Colon (tissue), 2 donors: ENCODE measurements around the gene PRPSAP1.
"Not testable (repeated sequence)": the region's sequence is repeated elsewhere in the genome, so short reads cannot be mapped to it uniquely, and the experiment has no call there.

Source experiments
- FAIRE-seq: peaks from 2 replicates; lab custom pipeline; 2012; peaks lifted over from hg19 to GRCh38; lab: Jason Lieb, UNC
- donor health status: control.
- donor health status: control.

PRPSAP1 gene

GRCh38 chr17:76277300-76278267 is 76.1 kb downstream of the PRPSAP1 start:
- FAIRE-seq = no peak

GRCh38 chr17:76276461-76277299 is 77.0 kb downstream of the PRPSAP1 start:
- no peak for FAIRE-seq

- FAIRE-seq = no peak
Measured at GRCh38 chr17:76276069-76276431, 77.7 kb downstream of the PRPSAP1 start.

GRCh38 chr17:76275382-76276068 is 78.2 kb downstream of the PRPSAP1 start:
- FAIRE-seq = no peak

- FAIRE-seq = no peak
Measured at GRCh38 chr17:76274112-76274956, 79.4 kb downstream of the PRPSAP1 start.

- no peak for FAIRE-seq
Measured at GRCh38 chr17:76273445-76274111, 80.1 kb downstream of the PRPSAP1 start.

GRCh38 chr17:76272541-76273444 is 80.9 kb downstream of the PRPSAP1 start:
- FAIRE-seq = no peak

- FAIRE-seq = no peak
Measured at GRCh38 chr17:76271669-76272540, 81.8 kb downstream of the PRPSAP1 start.

- no peak for FAIRE-seq
Measured at GRCh38 chr17:76270770-76271668, 82.7 kb downstream of the PRPSAP1 start.

GRCh38 chr17:76270127-76270592 is 83.6 kb downstream of the PRPSAP1 start:
- FAIRE-seq = no peak

GRCh38 chr17:76268991-76269981 is 84.4 kb downstream of the PRPSAP1 start:
- no peak for FAIRE-seq

GRCh38 chr17:76268015-76268749 is 85.5 kb downstream of the PRPSAP1 start:
- no peak for FAIRE-seq

GRCh38 chr17:76267581-76268001 is 86.1 kb downstream of the PRPSAP1 start:
- not testable (repeated sequence) for FAIRE-seq

- no peak for FAIRE-seq
Measured at GRCh38 chr17:76267051-76267576, 86.6 kb downstream of the PRPSAP1 start.

- FAIRE-seq = no peak
Measured at GRCh38 chr17:76266244-76266938, 87.3 kb downstream of the PRPSAP1 start.
